Measurements from ENCODE around the gene INPP4B.

GRCh38 chr4:142558851-142559250 is 287.2 kb downstream of the INPP4B start:
- TF ChIP-seq CTCF (IDR thresholded peaks at IDR 0.05) (no peak), POLR2A (IDR thresholded peaks at IDR 0.05) (no peak)

Measured in Peyer's patch (tissue), 4 donors.